NOMO-1 treated with DMSO at 0.1 percent for 48 hours (cell line): ENCODE measurements around the gene CDC27.
A peak's percentile ranks its signal among the peaks of the same experiment; 100 is the strongest.
"Not testable (repeated sequence)": the region's sequence is repeated elsewhere in the genome, so short reads cannot be mapped to it uniquely, and the experiment has no call there.

Experiments
- DNase-seq: peaks from one replicate; lab custom pipeline; 2025; ENCODE audit not compliant: unreplicated experiment; lab: John Stamatoyannopoulos, UW

The CDC27 gene

GRCh38 chr17:47220531-47220999, 31.5 kb upstream of the CDC27 start:
- no peak for DNase-seq

- no peak for DNase-seq
Measured at GRCh38 chr17:47219621-47220475, 30.8 kb upstream of the CDC27 start.

- DNase-seq: no peak
Measured at GRCh38 chr17:47218896-47219430, 29.9 kb upstream of the CDC27 start.

GRCh38 chr17:47217279-47217678, 28.2 kb upstream of the CDC27 start:
- not testable (repeated sequence) for DNase-seq

GRCh38 chr17:47216821-47217220, 27.7 kb upstream of the CDC27 start:
- DNase-seq: not testable (repeated sequence)

GRCh38 chr17:47214931-47215330, 25.8 kb upstream of the CDC27 start:
- DNase-seq: no peak

- DNase-seq: no peak
Measured at GRCh38 chr17:47213540-47213939, 24.4 kb upstream of the CDC27 start.

GRCh38 chr17:47212458-47212857, 23.4 kb upstream of the CDC27 start:
- no peak for DNase-seq

GRCh38 chr17:47210779-47211178, 21.7 kb upstream of the CDC27 start:
- DNase-seq: no peak

GRCh38 chr17:47210105-47210504, 21.0 kb upstream of the CDC27 start:
- DNase-seq: no peak

- no peak for DNase-seq
Measured at GRCh38 chr17:47209499-47209898, 20.4 kb upstream of the CDC27 start.

- no peak for DNase-seq
Measured at GRCh38 chr17:47208744-47209488, 19.8 kb upstream of the CDC27 start, which contains the start of gene MYL4. Gene MYL4, plus strand, starts transcription at chr17:47209348. Its CDS starts 75 bp downstream, at chr17:47209423.

GRCh38 chr17:47207143-47208067, 18.3 kb upstream of the CDC27 start:
- DNase-seq: no peak

GRCh38 chr17:47205419-47205963, 16.4 kb upstream of the CDC27 start:
- no peak for DNase-seq

- peak; percentile 14 for DNase-seq
Measured at GRCh38 chr17:47204722-47205418, 15.8 kb upstream of the CDC27 start.

- no peak for DNase-seq
Measured at GRCh38 chr17:47203984-47204721, 15.1 kb upstream of the CDC27 start.

GRCh38 chr17:47201166-47201565, 12.1 kb upstream of the CDC27 start:
- no peak for DNase-seq

- DNase-seq: no peak
Measured at GRCh38 chr17:47200325-47200664, 11.2 kb upstream of the CDC27 start.

- DNase-seq: peak; percentile 91
Measured at GRCh38 chr17:47199627-47200324, 10.7 kb upstream of the CDC27 start.
